ENCODE data around the gene KCNK17.

KCNK17 gene

DNA sequence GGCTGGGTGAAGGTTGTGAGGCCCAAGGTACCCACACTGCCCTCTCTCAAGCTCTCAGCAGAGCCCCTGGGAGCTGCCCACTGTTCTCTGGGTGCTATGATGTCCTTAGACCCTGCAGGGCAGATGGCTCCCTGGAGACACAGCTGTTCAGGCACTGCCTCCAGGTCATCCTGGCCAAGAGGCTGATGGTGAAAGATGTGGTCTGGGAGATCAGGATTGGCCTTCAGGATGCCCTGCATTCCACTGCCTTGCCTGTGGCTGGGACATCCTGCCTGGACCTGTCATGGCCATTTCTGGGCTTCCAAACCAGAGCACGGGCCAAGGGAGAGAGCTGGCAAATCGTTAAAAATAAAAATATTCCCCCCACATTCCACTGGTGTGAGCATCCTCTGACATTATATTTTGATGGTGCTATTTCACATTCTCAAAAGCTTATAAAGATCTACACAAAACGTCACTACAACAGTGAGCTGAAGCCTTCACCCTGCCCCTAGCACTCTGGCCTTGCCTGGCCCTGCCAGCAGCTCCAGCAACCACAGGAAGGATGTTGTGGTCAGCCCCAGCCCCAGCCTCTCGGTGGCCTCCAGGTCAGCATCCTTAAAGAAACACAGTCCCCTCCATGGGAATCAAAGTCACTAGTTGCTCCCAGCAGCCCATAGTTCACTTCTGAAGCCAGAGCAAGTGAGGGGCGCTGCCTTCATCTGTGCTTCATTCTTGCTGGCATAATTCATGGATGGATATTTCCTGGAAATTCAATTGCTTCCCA is 21.7 kb upstream of the KCNK17 start:
- DNase-seq: peak; percentile 88

DNA sequence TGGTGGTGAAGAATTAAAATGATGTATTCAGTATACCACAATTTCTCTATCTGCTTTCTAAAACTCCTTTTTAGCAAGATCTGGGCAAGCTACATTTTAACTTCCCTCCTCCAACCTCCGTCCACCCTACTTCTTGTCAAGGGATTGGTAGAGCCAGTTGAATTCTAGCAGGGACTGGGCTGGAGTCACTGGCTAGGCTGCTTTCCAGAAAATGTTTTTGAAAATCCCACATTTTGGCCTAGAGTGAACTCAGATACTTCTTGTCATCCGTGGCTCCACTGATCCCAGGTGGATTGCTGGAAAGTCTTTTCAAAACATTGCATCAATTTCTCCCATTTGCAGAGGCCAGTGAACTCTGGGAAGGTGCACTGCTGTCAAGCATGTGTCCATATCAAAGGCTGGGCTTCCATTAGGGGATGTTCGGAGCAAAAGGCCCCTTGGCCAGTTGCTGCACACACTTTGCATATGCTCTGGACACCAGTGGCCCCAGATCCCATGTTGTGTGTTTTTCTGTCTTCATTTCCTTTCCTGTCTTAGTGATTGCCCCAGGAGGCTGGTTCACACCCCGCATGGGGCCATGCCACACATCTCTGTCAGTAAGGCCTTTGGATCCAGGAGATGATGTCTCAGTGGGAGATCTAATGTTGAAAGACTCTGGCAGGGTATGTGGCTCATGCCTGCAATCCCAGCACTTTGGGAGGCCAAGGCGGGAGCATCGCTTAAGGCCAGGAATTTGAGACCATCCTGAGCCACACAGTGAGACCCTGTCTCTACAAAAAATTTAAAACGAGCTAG is 19.6 kb upstream of the KCNK17 start:
- no peak for DNase-seq

DNA sequence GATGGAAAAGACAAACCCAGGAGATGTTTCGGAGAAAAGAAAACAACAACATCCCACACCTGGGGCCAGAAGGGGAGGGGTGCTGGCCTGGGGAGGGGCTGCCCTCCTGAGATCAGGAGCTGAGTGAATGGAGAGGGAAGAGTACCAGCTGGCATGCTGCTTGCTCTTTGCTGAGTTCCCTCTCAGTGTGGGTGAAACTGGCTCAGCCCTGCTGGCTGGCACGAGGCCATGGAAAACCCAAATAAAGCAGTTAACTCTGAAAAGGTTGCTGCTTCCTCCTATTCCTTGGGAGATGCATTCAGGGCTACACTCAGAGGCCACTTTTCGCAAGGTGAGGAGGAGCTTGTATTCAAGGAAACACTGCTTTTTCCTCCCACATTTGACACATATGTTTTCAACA is 16.3 kb upstream of the KCNK17 start:
- peak; percentile 54 for DNase-seq

DNA sequence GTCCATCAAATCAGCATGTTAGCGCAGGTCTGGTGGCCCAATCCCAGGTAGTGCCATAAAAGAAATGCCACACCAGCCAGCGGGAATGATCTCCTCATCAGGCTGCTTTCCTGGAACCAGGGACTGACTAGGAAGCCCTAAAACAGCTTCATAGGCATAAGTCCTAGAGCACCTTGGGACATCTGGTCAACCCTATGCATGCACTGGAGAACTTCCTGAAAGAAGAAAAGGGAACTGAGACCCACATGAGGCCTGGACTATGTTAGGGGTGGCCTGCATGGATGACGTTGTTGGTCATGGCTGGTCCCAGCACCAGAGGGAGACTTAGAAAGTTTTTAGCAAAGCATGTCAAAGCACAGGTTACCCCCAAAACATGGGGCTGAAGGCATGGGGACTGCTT is 15.8 kb upstream of the KCNK17 start:
- DNase-seq: peak; percentile 69

DNA sequence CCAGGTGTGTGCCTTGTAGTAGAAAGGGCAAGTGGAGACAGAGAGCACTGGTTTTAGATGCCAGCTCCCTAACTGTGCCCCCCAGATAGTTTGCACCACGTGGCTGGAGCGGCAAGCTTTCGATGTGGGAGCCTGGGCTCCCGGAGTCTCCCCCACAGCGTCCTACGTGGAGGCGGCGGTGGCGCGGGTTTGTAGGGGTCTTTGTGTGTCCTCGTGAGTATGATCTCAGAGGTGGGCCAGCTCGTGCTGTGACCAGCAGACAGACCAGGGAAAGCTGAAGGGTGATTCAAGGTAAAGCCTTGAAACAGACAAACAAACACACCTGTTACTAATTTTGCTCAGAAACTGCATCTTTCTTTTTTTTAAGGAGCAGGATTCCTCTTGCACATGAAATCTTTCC is 13.8 kb upstream of the KCNK17 start:
- DNase-seq: no peak

DNA sequence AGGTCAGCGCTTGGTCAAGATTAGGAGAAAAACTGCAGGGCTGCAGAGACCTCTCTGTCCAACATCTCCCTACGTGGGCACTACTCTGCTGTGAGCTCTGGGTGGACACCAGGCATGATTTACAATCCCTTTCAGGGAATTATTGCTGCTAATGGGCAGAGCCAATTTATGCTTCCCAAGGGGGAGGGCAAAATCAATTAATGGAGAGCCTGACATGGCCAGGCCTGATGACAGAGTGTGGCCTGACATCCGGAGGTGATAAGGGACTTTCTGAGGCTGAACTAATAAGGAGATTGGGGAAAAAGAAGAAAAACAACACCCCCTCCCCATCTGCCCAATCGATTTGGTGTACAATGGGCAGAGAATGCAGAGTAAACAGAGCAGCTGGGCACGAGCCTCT is 13.3 kb upstream of the KCNK17 start:
- no peak for DNase-seq

DNA sequence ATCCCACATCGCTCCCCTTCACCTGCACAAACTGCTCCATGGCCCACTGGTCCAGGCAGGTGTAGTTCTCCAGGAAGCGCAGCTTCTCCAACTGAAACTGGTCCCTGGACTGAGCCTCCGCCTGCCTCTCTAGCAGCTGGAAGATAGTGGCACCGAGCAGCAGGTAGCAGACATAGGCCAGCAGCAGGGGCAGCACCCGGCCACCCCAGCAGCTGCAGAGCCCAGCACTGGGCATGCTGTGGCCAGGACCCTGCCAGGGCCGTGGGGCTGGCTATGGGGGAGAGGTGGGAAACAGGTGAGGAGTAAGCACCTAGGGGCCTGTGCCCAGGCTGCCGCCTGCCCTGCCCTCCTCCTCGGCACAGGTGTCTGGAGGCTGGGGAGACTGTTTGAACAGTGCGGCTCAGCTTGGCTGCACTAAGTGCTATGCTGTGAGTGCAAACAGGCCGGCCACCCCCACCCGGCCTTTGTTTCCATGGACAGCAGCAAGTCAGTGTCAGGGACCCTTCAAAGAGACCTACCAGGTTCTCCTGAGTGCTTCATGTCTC is 8.2 kb upstream of the KCNK17 start, which contains the start of gene KCNK16:
Gene KCNK16, minus strand, starts transcription at position 397 of the 545 bp plus-strand sequence. Its CDS starts 162 bp downstream, at position 235.
- no peak for DNase-seq

DNA sequence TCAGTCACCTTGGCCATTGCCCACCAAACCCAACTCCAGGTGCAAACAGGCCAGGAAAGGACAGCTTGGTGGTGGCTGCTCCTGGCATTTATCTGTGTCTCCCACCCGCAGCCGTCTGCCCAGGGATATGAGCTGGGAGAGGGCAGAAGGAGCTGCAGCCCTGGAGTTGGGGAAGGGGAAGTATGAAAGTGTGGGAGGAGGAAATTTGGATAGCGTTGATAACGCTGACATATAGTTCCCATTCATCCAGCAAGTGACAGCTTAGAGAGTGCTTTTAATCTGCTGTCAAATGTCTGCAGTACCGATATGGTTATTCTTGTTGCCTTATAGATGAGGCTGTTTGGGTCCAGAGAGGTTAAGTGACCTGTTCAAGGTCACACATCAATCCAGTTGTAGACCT is 7.5 kb upstream of the KCNK17 start:
- DNase-seq: peak; percentile 48

DNA sequence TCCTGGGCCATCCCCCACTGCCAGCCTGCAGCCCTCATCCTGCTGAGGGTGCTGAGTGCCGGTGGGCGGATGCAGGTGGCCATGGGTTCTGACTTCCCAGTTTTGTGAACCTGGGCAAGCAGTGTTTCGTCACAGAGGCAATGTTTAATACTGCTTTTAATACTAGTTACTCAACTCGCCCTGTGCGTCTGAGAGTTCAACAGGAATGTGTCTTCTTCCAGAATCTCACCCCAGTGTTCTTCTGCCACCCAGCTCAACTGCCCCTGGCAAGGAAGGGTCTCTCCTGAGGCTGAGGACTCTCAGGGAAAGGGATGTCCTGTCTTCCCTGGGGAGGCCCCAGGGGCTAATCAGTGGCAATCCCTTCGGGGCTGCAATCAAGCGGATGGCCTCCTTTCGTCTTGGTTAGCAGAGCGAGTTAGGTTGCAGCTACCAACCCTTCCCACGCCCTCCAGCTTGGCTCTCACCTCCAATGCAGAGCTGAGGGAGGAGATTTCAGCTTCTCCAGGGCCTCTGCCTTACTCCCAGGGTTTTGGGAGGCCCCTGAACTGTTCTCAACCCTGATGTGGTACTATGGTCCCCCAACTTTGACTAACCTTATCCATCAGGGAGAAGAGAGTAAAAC is 6.3 kb upstream of the KCNK17 start:
- no peak for DNase-seq

DNA sequence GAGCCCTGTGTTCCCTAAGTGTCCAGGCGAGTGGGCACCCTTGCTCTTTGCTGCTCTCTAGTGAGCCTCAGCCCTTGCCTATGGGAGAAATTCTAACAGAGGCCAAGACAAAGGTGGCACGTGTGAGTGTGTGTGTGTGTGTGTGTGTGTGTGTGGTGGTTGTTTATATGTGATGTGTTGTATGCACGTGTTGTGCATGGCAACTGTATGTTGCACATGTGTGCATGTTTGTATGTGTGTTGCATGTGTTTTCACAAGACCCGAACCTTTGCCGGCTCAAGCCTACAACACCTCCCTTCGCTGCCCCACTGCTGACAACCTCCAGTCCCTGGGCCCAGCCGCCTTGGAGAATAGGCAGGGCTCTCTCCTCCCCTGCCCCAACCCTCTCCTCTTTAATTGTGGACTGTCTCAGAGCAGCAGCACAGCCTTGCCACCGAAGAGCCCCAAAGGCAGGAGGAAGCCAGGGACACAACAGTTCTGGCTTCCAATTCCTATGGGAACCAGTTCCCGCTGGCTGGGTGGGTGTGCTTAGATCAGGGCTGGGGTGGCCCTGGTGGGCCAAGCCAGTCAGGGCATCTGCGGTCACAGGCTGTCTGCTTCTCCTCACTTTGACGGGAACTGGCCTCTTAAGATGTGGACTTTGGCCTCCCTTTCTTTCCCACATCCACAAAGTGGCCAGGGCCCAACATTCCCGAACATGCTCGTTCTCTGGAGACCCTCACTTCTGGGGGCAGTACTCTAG is 5.6 kb upstream of the KCNK17 start:
- DNase-seq: no peak

DNA sequence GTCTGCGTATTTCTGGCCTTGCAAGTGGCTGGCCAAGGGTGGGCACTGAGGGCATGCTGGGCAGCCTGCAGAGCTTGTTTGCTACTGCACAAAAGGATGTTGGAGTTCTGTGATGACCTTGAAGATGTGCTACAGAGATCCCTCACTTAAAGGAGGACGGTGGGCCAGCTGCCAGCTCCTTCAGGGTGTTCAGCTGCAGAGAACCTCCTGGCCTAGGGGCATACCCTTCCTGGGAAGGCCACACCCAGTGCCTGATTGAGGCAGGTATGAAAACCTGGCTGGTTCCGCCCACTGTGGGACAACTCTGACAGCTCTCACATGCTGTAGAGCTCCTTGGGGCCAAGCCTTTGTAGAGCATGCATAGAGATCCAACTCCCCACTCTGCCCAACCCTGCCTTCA is 3.0 kb upstream of the KCNK17 start:
- DNase-seq: no peak

DNA sequence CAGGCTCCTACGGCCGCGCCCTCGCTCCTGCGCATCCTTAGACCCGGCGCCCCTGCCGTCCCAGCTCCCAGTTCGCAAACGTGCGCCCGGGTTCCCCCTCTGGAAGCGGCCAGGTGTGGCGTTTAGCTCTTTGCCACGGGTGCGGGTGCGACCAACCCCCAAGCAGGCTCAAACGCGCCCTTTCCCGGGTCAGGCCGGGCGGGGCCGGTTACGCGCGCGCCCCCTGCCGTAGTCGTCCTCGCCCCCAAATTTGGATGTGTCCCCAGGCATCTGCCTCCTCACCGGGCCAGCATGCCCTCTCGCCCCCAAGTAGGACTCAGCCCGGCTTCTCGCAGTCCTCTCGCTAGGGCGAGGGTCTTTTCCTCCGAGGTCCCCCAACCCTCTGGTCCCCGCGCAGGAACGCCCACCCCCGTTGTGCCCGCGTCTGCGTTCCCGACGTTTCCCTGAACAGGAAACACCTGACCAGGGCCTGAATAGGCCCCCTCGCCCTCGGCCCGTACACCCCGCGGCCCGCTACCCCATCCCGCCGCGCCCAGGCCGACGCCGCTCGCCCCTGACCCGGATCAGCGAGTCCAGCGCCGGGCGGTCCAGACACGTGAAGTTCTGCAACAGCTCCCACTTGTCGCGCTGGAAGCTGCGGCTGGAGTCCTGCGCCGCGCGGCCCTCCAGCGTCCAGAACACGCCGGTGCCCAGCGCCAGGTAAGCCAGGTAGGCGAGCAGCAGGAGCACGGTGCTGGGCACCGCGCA is 520 bp downstream of the KCNK17 start:
- no peak for DNase-seq

DNA sequence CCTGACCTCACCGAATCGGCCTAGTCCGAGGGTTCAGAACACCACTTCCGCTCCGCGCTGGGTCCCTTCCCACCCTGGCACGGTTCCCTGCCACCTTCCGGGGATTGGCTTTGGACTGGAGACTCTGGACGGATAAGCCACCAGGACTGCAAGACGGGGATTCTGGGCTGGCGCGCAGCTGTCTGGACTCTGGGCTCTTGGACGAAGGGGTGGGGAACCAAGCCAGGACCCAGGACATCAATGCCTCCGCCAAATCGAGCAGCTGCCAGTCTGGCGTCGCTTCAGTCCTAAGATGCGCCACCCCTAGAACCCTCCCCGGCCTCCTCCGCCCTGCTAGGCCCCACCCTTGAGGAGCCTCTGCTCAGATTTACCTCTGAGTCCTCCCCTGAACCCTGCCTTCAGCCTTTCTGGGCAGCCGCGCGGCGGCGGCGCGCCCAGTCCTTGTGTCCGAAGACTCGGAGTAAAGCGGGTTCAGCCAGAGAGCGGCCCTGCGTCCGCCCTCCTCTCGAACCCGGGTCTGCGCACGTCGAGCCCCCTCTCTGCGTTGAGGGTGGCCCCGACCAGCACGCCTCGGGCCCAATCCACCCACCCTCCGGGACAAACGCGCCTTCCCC is 1.2 kb downstream of the KCNK17 start:
- no peak for DNase-seq

DNA sequence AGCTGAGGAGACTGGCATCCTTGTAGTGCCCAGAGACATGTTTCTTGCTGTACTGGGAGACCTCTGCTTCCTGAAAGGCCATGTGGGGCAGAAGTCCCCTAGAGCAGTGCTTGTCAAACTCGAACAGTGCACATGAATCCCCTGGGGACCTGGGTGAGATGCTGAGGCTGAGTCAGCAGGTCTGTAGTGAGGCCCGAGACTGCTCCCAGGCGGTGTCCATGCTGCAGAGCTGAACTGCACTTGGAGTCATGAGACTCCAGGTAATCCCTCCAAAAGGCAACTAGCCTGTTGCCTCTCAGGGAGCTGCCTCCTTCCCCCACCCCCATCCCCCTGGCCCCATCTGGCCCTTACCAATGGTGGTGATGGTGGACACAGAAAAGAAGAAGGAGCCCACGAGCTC is 3.7 kb downstream of the KCNK17 start:
- DNase-seq: no peak

DNA sequence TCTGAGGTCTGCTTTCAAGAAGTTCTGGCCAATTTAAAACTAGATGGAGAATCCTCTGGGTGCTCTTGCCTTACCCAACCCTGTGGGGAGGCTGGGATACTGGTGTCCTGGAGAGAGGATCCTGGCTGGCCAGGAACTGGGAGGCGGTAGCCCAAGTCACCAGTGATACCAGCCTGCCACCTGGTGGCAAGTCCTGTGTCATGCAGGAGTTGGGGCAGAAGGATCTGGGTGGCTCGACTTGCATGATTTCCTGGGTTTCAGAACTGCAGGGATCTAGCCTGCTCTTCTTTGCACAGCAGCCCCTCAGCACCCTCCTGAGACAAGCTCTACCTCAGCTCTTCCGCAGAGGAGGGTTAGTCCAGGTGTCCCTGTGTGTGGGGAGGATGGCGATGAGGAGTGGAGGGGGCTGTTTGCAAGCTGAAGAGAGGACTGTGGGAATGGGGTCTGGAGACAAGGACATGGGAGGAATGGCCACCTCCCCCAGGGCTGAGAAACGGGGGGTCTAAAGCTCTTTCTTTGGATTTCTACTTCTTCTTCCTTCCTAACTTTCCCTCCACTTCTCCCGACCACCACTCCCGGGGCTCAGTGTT is 4.2 kb downstream of the KCNK17 start:
- peak; percentile 84 for DNase-seq

DNA sequence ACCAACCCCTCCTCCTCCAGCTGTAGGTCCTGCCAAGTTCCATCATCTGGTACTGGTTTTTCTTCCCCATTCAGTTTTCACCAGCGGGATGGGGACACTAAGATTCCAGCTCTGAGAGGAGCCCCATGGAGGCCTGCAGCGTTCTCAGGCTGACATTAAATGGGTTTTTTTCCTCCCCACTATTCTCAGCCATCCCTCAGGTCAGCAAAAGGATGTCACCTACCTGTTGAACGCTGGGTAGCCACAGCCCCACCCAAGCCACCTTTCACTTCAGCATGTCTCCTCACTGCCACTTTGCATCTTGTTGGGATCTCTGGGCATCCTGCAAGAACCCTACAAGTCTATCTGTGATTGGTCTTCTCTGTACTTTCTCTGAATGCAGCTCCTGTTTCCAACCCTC is 6.8 kb downstream of the KCNK17 start:
- no peak for DNase-seq

DNA sequence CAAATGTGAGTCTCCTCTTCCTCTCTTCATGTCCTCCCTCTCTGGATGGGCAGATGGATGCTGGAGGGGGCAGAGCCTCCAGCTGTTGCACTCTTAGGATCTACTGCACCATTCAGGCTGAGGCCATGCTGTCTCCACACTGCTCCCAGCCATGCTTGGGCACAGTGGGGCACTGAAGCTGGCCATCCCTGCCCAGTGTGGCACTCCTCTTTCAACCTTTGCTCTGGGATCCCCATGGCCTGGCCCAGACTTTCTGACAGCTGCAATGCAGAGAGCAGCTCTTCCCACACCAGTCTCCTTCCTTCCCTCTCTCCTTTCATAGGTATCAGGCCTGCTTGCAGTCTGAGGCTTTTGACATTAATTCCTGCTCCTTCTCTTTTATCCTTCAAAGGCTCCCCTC is 9.3 kb downstream of the KCNK17 start:
- DNase-seq: no peak

DNA sequence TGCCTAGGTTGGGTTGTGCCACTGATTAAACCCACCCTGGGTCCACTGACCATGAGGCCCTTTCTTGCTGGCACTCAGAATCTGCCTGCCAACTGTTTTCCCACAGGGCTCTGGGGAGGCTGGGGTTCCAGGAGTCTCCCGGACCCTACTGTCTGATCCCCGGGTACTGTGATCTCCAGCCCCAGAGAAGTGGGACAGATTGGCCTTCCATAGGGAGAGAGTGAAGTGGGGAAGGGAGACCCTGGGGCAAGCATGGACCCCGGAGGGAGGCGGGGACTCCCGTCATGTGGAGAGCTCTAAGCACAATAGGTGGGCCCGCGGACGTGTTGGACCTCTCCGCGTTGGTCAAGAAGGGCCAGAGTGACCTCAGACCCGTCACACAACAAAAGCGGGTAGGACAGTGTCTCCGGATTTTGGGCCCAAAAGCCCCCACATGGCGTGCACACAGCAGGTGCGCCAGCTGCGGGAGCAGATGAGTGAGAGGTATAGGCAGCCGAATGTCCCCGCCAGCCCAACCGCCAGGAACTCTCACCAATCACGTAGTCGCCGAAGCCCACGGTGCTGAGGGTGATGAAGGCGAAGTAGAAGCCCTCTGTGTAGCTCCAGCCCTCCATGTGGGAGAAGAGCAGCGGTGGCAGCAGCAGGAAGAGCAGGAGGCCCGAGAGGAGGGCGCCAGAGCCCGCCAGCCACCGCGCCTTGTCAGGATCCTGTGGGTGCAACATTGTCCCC is 10.6 kb downstream of the KCNK17 start:
- no peak for DNase-seq

DNA sequence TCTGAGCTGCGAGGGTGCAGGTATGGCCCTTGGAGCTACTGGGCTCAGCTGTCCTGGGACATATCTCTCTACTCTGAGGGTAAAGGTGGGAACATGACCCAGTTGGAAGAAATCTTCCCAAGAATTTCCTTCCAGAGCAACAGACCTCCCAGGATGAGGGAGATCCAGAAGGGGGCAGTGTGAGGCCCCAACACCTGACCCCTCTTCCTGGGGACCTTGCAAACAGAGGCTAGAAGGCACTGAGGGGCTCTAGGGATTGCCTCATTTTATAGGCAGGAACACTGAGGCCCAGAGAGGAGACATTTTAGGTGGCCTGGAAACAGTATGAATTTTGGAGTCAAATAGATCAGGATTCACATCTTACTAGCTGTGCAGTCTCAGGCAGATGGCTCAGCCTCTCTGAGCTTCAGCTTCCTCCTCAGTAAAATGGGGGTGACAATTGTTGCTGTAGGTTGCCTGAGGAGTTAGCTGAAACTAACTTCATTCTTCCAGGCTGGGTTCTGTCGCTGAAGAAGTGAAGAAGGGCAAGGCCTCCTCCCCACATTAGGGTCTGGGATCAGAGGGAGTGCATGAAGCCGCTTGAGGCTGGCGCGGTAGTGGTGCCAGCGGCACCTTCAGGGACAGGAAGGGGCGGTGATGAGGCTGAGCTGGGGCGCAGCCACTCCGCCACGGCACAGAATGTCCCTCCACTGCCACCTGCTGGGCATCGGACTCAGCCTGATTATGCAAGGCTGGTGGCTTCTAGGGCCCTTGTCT is 11.4 kb downstream of the KCNK17 start:
- DNase-seq: peak; percentile 95

DNA sequence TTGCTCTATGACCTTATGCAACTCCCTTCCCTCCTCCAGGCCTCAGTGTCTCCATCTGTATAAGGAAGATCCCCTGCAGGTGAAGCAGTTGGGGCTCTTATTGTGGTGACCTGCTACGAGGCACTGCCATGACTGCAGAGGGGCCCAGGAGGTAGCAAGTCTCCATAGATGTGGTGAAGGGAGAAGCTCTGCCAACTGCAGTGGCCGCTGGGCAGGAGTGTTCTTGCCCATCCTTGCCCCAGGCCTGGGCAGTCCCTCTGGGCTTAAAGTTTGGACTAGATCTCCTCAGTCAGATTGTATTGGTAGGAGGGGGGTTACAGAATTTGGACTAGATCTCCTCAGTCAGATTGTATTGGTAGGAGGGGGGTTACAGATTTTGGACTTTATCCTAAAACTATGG is 12.2 kb downstream of the KCNK17 start:
- DNase-seq: no peak
